Measurements from ENCODE around the gene VPS8. TPM values are rescaled to one million over a fixed set of nuclear protein-coding genes. Genes with fewer than 3 reads are reported as not detected.

The VPS8 gene
- total RNA-seq, 1 donor from 2014 or later, result 56.9 TPM

GRCh38 chr3:184766555-184767261 is 45.3 kb upstream of the VPS8 start:
- FAIRE-seq (peak; percentile 94), DNase-seq (ENCODE audit: low read depth) (peak; percentile 99)
- no peak overlapping the region for H3K4me3 ChIP-seq (ENCODE audit: low read depth, low read length)
- H3K27me3 ChIP-seq (ENCODE audit: control insufficient read depth, insufficient read depth, low read length), result no peaks in the 10 kb centered on the region
- no peaks in the 10 kb centered on the region for H3K36me3 ChIP-seq (ENCODE audit: control insufficient read depth, insufficient read depth, low read length)
- no peak for TF ChIP-seq CTCF (IDR thresholded peaks at IDR 0.05; ENCODE audit: insufficient read depth, low read length, severe bottlenecking)

- Histone ChIP-seq H3K36me3 (ENCODE audit: control insufficient read depth, insufficient read depth, low read length) (no peaks in the 10 kb centered on the region), H3K4me3 (ENCODE audit: low read depth, low read length) (no peak overlapping the region), H3K27me3 (ENCODE audit: control insufficient read depth, insufficient read depth, low read length) (no peaks in the 10 kb centered on the region)
- FAIRE-seq, result no peak
- DNase-seq (ENCODE audit: low read depth), result no peak
- TF ChIP-seq CTCF (IDR thresholded peaks at IDR 0.05; ENCODE audit: insufficient read depth, low read length, severe bottlenecking), result no peak
Observed at GRCh38 chr3:184767377-184767776, 44.6 kb upstream of the VPS8 start.

GRCh38 chr3:184769382-184770170 is 42.4 kb upstream of the VPS8 start:
- Histone ChIP-seq H3K27me3 (ENCODE audit: control insufficient read depth, insufficient read depth, low read length) (no peaks in the 10 kb centered on the region), H3K4me3 (ENCODE audit: low read depth, low read length) (no peak overlapping the region), H3K36me3 (ENCODE audit: control insufficient read depth, insufficient read depth, low read length) (no peaks in the 10 kb centered on the region)
- no peak for TF ChIP-seq CTCF (IDR thresholded peaks at IDR 0.05; ENCODE audit: insufficient read depth, low read length, severe bottlenecking)
- peak; percentile 34 for DNase-seq (ENCODE audit: low read depth)
- peak; percentile 83 for FAIRE-seq

- DNase-seq (ENCODE audit: low read depth) (no peak), FAIRE-seq (no peak)
- H3K27me3 ChIP-seq (ENCODE audit: control insufficient read depth, insufficient read depth, low read length), result no peaks in the 10 kb centered on the region
- no peak for TF ChIP-seq CTCF (IDR thresholded peaks at IDR 0.05; ENCODE audit: insufficient read depth, low read length, severe bottlenecking)
- no peaks in the 10 kb centered on the region for H3K36me3 ChIP-seq (ENCODE audit: control insufficient read depth, insufficient read depth, low read length)
- no peak overlapping the region for H3K4me3 ChIP-seq (ENCODE audit: low read depth, low read length)
Observed at GRCh38 chr3:184770541-184770940, 41.4 kb upstream of the VPS8 start.

- DNase-seq (ENCODE audit: low read depth), result no peak
- no peak for FAIRE-seq
- Histone ChIP-seq H3K27me3 (ENCODE audit: control insufficient read depth, insufficient read depth, low read length) (no peaks in the 10 kb centered on the region), H3K4me3 (ENCODE audit: low read depth, low read length) (no peak overlapping the region), H3K36me3 (ENCODE audit: control insufficient read depth, insufficient read depth, low read length) (no peaks in the 10 kb centered on the region)
- no peak for TF ChIP-seq CTCF (IDR thresholded peaks at IDR 0.05; ENCODE audit: insufficient read depth, low read length, severe bottlenecking)
Observed at GRCh38 chr3:184771301-184772127, 40.5 kb upstream of the VPS8 start.
